WI38 (cell line): Measurements from ENCODE around the gene GALNT15.
A peak's percentile ranks its signal among the peaks of the same experiment; 100 is the strongest.

Experiments used
- H3K4me3 ChIP-seq: 2 replicates; pipeline ENCODE4 v1.5.1; 2011; ENCODE audit warnings: low read depth, mild to moderate bottlenecking, control low read depth, low read length
- CTCF ChIP-seq: IDR thresholded peaks from 2 replicates; pipeline ENCODE4 v1.5.1; 2012; ENCODE audit warnings: low read depth, mild to moderate bottlenecking, control low read depth, low read length

Gene GALNT15

DNA sequence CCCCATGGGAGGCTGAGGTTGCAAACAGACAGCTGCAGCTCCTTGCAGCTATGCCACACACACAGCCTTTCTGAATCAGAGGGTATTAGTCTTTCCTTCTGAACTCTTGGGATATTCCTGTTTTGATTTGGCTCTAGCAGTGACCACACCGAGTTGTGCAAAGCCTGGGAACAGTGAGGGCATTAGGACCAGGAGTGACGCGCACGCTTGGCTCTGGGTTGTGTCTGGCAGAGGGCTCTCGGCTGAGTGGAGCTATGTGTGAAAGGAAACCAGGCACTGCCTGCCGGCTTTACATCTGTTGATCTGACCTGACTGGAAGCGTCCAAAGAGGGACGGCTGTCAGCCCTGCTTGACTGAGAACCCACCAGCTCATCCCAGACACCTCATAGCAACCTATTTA, at the start of gene GALNT15:
Gene GALNT15 (plus strand): TSS at position 292 of the 400 bp plus-strand sequence. CDS start 472 bp downstream, outside the sequence.
- no peak for TF ChIP-seq CTCF

DNA sequence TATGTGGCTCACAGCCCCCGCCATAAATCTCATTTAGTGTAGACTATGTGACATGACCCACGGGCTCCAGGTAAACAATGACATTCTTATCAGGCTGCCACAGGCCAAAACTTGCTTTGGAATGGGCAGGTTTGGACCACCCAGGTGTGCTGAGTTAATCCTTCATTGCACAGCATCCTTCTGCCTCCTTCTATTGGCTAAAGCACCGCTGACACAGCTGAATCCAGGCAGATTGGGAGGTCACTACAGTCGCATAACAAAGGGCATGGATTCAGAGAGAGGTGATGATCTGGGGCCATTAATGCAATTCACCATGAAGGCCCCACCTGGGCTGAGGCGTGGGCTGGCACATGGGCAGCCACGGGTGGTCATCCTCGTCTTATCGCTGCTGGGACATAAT, 47.8 kb upstream of the GALNT15 start:
- TF ChIP-seq CTCF, result no peak
- H3K4me3 ChIP-seq, result no peak overlapping the region

More for the DNA sequence above, at the start of gene GALNT15:
- H3K4me3 ChIP-seq, result peak within 1 kb of the TSS; percentile 54

DNA sequence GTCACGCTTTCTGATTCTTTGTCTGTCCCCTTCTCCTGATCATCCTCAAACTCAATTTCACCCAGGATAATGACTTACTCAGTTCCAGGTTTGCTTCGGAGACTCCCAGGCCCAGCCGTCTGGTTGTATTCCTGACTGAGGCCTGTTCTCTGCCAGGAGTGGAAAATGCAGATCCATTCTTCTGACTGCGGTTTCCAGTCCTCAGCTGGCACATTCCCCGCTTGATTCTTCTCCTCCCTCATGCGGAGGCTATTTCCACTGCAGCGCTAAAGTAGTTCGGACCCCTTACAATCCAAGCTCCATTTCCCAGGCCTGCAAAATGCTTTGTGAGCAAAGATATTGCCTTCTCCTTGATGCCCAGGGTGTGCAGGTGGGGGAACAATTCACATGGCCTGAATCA, 47.2 kb upstream of the GALNT15 start:
- no peak for TF ChIP-seq CTCF
- no peak overlapping the region for H3K4me3 ChIP-seq

DNA sequence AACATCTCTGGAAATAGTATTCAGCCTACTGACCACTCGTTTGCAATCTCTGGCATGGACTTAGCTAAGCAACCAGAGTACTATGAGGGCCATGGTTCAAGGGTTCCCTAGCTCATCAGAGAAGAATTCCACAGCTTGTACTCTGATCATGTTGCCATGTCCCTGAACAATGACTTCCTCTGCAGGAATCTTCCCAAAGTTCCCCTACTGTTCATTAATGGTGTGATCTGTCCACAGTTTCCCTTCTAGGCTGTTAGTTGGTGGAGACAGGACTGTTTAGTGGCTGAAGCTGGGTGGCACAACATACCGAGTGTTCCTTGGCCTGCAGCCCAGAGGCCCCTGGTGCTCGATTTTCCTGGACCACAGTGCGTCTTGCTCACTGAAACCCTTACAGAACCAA, 44.4 kb upstream of the GALNT15 start:
- no peak for TF ChIP-seq CTCF
- no peak overlapping the region for H3K4me3 ChIP-seq

- H3K4me3 ChIP-seq, result no peak overlapping the region
- TF ChIP-seq CTCF, result no peak
These were observed 42.3 kb upstream of the GALNT15 start for GRCh38 chr3:16132190-16132589.

DNA sequence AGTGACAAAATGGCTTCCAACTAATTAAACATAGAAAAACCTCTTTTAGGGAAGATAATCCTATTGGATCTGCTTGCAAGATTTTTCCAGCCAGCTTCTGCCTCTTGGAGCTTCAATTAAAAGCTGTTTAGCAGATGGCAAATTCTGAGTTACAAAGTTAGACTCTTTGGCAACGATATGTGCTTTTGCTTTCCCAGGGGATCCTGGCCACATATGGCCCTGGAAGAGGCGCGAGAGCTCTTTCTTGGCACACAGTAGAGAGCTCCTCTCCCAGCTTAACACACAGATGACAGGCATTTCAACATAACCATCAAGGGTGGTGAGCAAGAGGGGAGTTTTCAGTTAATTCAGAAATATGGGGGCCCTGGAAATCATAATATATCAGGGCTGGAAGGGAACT, 41.6 kb upstream of the GALNT15 start:
- H3K4me3 ChIP-seq, result no peak overlapping the region
- no peak for TF ChIP-seq CTCF

GRCh38 chr3:16134173-16134928, 40.1 kb upstream of the GALNT15 start:
- no peak overlapping the region for H3K4me3 ChIP-seq
- no peak for TF ChIP-seq CTCF
